Activated B cell treated with CpG ODN at 0.5 μM for 24 hours (primary cell): ENCODE results near the gene DLG4. TPM values are rescaled to one million over a fixed set of nuclear protein-coding genes. Genes with fewer than 3 reads are reported as not detected.

Experiments
- ATAC-seq: fragments of 200-7000 bp; cut with Tn5 transposase; one replicate; pipeline ENCODE4 v1.10.0; 2021; ENCODE audit warnings: low read depth, mild to moderate bottlenecking, moderate library complexity
- CTCF ChIA-PET: fragments of 350-600 bp; sonication (Branson Sonifier 250); formaldehyde crosslinking; loops from one replicate; lab custom pipeline; 2021; ENCODE audit warnings: antibody characterized with exemption; lab: Charles Lee
- POLR2A ChIA-PET: fragments of 350-600 bp; sonication (Branson Sonifier 250); formaldehyde crosslinking; loops from one replicate; lab custom pipeline; 2021; ENCODE audit warnings: antibody characterized with exemption; lab: Charles Lee
- DNase-seq: peaks from one replicate; pipeline ENCODE4 v3.0.0; 2022
- H3K27ac Mint-ChIP-seq: one replicate; pipeline ENCODE4 v1.8.0; 2020; ENCODE audit warnings: mixed read lengths
- H3K27me3 Mint-ChIP-seq: one replicate; pipeline ENCODE4 v1.8.0; 2021; ENCODE audit warnings: mixed read lengths
- H3K36me3 Mint-ChIP-seq: one replicate; pipeline ENCODE4 v1.8.0; 2021; ENCODE audit warnings: low read depth, mixed read lengths
- H3K4me1 Mint-ChIP-seq: one replicate; pipeline ENCODE4 v1.8.0; 2021; ENCODE audit warnings: mixed read lengths
- H3K4me3 Mint-ChIP-seq: one replicate; pipeline ENCODE4 v1.8.0; 2020; ENCODE audit warnings: mild to moderate bottlenecking, mixed read lengths
- H3K9me3 Mint-ChIP-seq: one replicate; pipeline ENCODE4 v1.8.0; 2020; ENCODE audit warnings: mixed read lengths
- CTCF ChIP-seq: fragments of 200-600 bp; IDR thresholded peaks from one replicate; pipeline ENCODE4 v1.8.0; 2022; ENCODE audit warnings: antibody characterized with exemption, mild to moderate bottlenecking
- intact Hi-C: fragments of 100-400 bp; cut with micrococcal nuclease; formaldehyde crosslinking; loops from one replicate; pipeline ENCODE4 v1.15.1; 2024
- total RNA-seq: library from RNA; stranded (reverse); gene quantifications from 2 replicates; pipeline ENCODE4 v1.2.3, GENCODE V29; 2022

The DLG4 gene
- total RNA-seq, 1 donor from 2014 or later = 3.9 TPM

- ATAC-seq = no peak
- H3K27me3 Mint-ChIP-seq = peaks cover 9% of the 10 kb centered on the region
- H3K4me3 Mint-ChIP-seq = no peak overlapping the region
- H3K36me3 Mint-ChIP-seq = no peaks in the 10 kb centered on the region
- DNase-seq = no peak
- ChIA-PET CTCF (interaction anchor here (1.0 to 8.0 kb wide), 11 partner anchors 20 to 294 kb away, joined by 3 to 109 read pairs (median 7); partner anchors contain the start of gene SLC16A11), POLR2A (interaction anchor here (0.8 to 1.8 kb wide), 2 partner anchors 86 to 94 kb away, joined by 3 to 10 read pairs; no protein-coding TSS in a partner anchor)
- H3K9me3 Mint-ChIP-seq = no peaks in the 10 kb centered on the region
- no peak for TF ChIP-seq CTCF
- peaks cover 18% of the 10 kb centered on the region for H3K4me1 Mint-ChIP-seq
- no peak overlapping the region for H3K27ac Mint-ChIP-seq
- intact Hi-C loops = loop anchor here (5.0 kb wide), 1 partner anchor 295 kb away; no protein-coding TSS in a partner anchor
These were observed 82.3 kb downstream of the DLG4 start for GRCh38 chr17:7137171-7137943.

Other genes with a start within 250 kb of the DLG4 start
- gene ALOX12, start 223.8 kb downstream of the DLG4 start, total RNA-seq = not detected in 2 replicates
- 130 and 140 TPM in 2 replicates for gene RNASEK, start 207.2 kb downstream of the DLG4 start, total RNA-seq
- gene BCL6B, start 196.8 kb downstream of the DLG4 start, total RNA-seq = 0.31 and 0.88 TPM in 2 replicates
- 10.4 and 11.8 TPM in 2 replicates for gene SLC16A13, start 183.8 kb downstream of the DLG4 start, total RNA-seq
- gene SLC16A11, start 175.7 kb downstream of the DLG4 start, total RNA-seq = 3.6 and 4.2 TPM in 2 replicates
- gene CLEC10A, start 139.6 kb downstream of the DLG4 start, total RNA-seq = not detected in 2 replicates
- not detected in 2 replicates for gene ASGR2, start 105.0 kb downstream of the DLG4 start, total RNA-seq
- not detected in 2 replicates for gene ASGR1, start 40.5 kb downstream of the DLG4 start, total RNA-seq
- gene ACADVL, start 102 bp upstream of the DLG4 start, total RNA-seq = 438 and 469 TPM in 2 replicates
- gene DVL2, start 14.7 kb upstream of the DLG4 start, total RNA-seq = 56.1 and 64.6 TPM in 2 replicates
- 45.5 and 46.6 TPM in 2 replicates for gene PHF23, start 19.6 kb upstream of the DLG4 start, total RNA-seq
- 291 and 325 TPM in 2 replicates for gene GABARAP, start 22.6 kb upstream of the DLG4 start, total RNA-seq
- 165 and 168 TPM in 2 replicates for gene CTDNEP1, start 31.9 kb upstream of the DLG4 start, total RNA-seq
- gene ELP5, start 32.4 kb upstream of the DLG4 start, total RNA-seq = 49.2 and 53.6 TPM in 2 replicates
- gene CLDN7, start 42.6 kb upstream of the DLG4 start, total RNA-seq = 1.1 and 1.8 TPM in 2 replicates
- gene SLC2A4, start 61.9 kb upstream of the DLG4 start, total RNA-seq = not detected in 2 replicates
- 0.16 TPM in 1 of 2 replicates, not detected in the other for gene YBX2, start 74.8 kb upstream of the DLG4 start, total RNA-seq
- gene EIF5A, start 87.8 kb upstream of the DLG4 start, total RNA-seq = 656 and 664 TPM in 2 replicates
- 105 and 115 TPM in 2 replicates for gene GPS2, start 95.5 kb upstream of the DLG4 start, total RNA-seq
- 52.8 and 60.1 TPM in 2 replicates for gene NEURL4, start 109.5 kb upstream of the DLG4 start, total RNA-seq
- gene ACAP1, start 116.7 kb upstream of the DLG4 start, total RNA-seq = 298 and 328 TPM in 2 replicates
- 7.2 and 7.8 TPM in 2 replicates for gene KCTD11, start 132.3 kb upstream of the DLG4 start, total RNA-seq
- not detected in 2 replicates for gene TMEM95, start 135.3 kb upstream of the DLG4 start, total RNA-seq
- gene TNK1, start 161.3 kb upstream of the DLG4 start, total RNA-seq = 3.5 and 5.8 TPM in 2 replicates
- gene PLSCR3, start 174.7 kb upstream of the DLG4 start, total RNA-seq = 31.7 and 35.2 TPM in 2 replicates
- gene TMEM256, start 184.3 kb upstream of the DLG4 start, total RNA-seq = 98.2 and 117 TPM in 2 replicates
- 0.66 and 1.1 TPM in 2 replicates for gene NLGN2, start 188.0 kb upstream of the DLG4 start, total RNA-seq
- gene SPEM1, start 200.5 kb upstream of the DLG4 start, total RNA-seq = not detected in 2 replicates
- gene SPEM2, start 205.8 kb upstream of the DLG4 start, total RNA-seq = not detected in 2 replicates
- gene SPEM3, start 209.0 kb upstream of the DLG4 start, total RNA-seq = not detected in 2 replicates
- gene TMEM102, start 215.6 kb upstream of the DLG4 start, total RNA-seq = 13.4 and 14.8 TPM in 2 replicates
- gene FGF11, start 219.7 kb upstream of the DLG4 start, total RNA-seq = 1.3 and 2.8 TPM in 2 replicates
- 5.9 and 6.0 TPM in 2 replicates for gene CHRNB1, start 225.2 kb upstream of the DLG4 start, total RNA-seq